HCT116 (cell line): ENCODE measurements around the gene HELZ2. TPM values are rescaled to one million over a fixed set of nuclear protein-coding genes. Genes with fewer than 3 reads are reported as not detected.
A peak's percentile ranks its signal among the peaks of the same experiment; 100 is the strongest.

ENCODE experiments used
- ATAC-seq: fragments of 200-7000 bp; cut with Tn5 transposase; 2 replicates; pipeline ENCODE4 v1.9.1; 2020; ENCODE audit warnings: mild to moderate bottlenecking, moderate library complexity
- BruUV-seq: library from RNA; stranded (reverse); fragments of 400-500 nt; replicated peaks from 2 replicates; lab custom pipeline; 2021; lab: Mats Ljungman, UMichigan
- CTCF ChIA-PET: fragments of 300-600 bp; sonication (Branson Sonifier 250); formaldehyde crosslinking; loops from one replicate; lab custom pipeline; 2021; ENCODE audit warnings: antibody characterized with exemption; lab: Charles Lee
- POLR2A ChIA-PET: fragments of 300-600, 350-600 bp; sonication (Branson Sonifier 250); formaldehyde crosslinking; loops from one replicate; lab custom pipeline; 2021; ENCODE audit warnings: antibody characterized with exemption; lab: Charles Lee
- RAD21 ChIA-PET, 2 experiments: fragments of 300-600 bp; sonication (Branson Sonifier 250); formaldehyde crosslinking; loops; one replicate each; lab custom pipeline; 2023; ENCODE audit warnings: low total read pairs in 2 of 2; ENCODE audit not compliant: uncharacterized antibody in 2 of 2, unreplicated experiment in 2 of 2, low non-redundant PET in 1 of 2; lab: Charles Lee
- DNase-seq: peaks from one replicate; pipeline ENCODE4 v3.0.0-alpha.2; 2010; ENCODE audit warnings: low read depth, low spot score
- H2AFZ ChIP-seq: fragments of 200-600 bp; shearing (Covaris generic), sonication (generic); 2 replicates; pipeline ENCODE4 v1.6.1; 2017; ENCODE audit warnings: low read depth, mixed run types, mixed read lengths, antibody characterized with exemption, low read length; ENCODE audit not compliant: poor library complexity, severe bottlenecking
- H3K27ac ChIP-seq: 2 replicates; pipeline ENCODE4 v1.5.1; 2012; ENCODE audit warnings: low read depth, low read length
- H3K27me3 ChIP-seq: fragments of 200-600 bp; sonication (generic); 2 replicates; pipeline ENCODE4 v1.6.1; 2016; ENCODE audit warnings: mixed run types, low read length, mixed read lengths; ENCODE audit not compliant: insufficient read depth
- H3K36me3 ChIP-seq, 2 experiments: fragments of 200-500 bp in 1 of 2; fragments of 200-600 bp in 1 of 2; sonication (Bioruptor generic) in 1 of 2; sonication (generic) in 1 of 2; 2 replicates each; pipeline versions ENCODE4 v1.5.1 to v1.6.1; 2014 to 2016; ENCODE audit warnings: low read length in 2 of 2, inconsistent platforms in 1 of 2, mixed read lengths in 1 of 2, mixed run types in 1 of 2; ENCODE audit not compliant: insufficient read depth in 2 of 2, control insufficient read depth in 1 of 2
- H3K4me1 ChIP-seq, 2 experiments: fragments of 200-600 bp in 1 of 2; sonication (generic) in 1 of 2; 2 replicates each; pipeline versions ENCODE4 v1.5.1 to v1.6.1; 2012 to 2017; ENCODE audit warnings: low read length in 2 of 2, inconsistent platforms in 1 of 2, mild to moderate bottlenecking in 1 of 2, mixed read lengths in 1 of 2, mixed run types in 1 of 2, moderate library complexity in 1 of 2; ENCODE audit not compliant: insufficient read depth in 2 of 2, control insufficient read depth in 1 of 2
- H3K4me2 ChIP-seq: fragments of 200-600 bp; sonication (generic); 2 replicates; pipeline ENCODE4 v1.6.1; 2017; ENCODE audit warnings: mixed run types, low read length, mixed read lengths
- H3K4me3 ChIP-seq, 2 experiments: fragments of 200-600 bp in 1 of 2; sonication (generic) in 1 of 2; replicated peaks in 1 of 2; 2 replicates each; pipeline ENCODE4 v1.5.1; 2011 to 2016; ENCODE audit warnings: low read length in 2 of 2, control low read depth in 1 of 2, low read depth in 1 of 2, mild to moderate bottlenecking in 1 of 2, mixed read lengths in 1 of 2, mixed run types in 1 of 2
- H3K79me2 ChIP-seq: fragments of 200-600 bp; sonication (generic); 2 replicates; pipeline ENCODE4 v1.6.1; 2017; ENCODE audit warnings: mild to moderate bottlenecking, mixed run types, low read length, moderate library complexity, mixed read lengths; ENCODE audit not compliant: insufficient read depth
- H3K9ac ChIP-seq: fragments of 200-600 bp; sonication (generic); 2 replicates; pipeline ENCODE4 v1.6.1; 2016; ENCODE audit warnings: low read length, mixed read lengths
- H3K9me2 ChIP-seq: fragments of 200-600 bp; sonication (generic), shearing (Covaris generic); 2 replicates; pipeline ENCODE4 v1.6.1; 2017; ENCODE audit warnings: mixed run types, mild to moderate bottlenecking, moderate library complexity; ENCODE audit not compliant: insufficient read depth
- H3K9me3 ChIP-seq, 2 experiments: fragments of 200-500 bp in 1 of 2; fragments of 200-600 bp in 1 of 2; sonication (Bioruptor generic) in 1 of 2; sonication (generic) in 1 of 2; 2 replicates each; pipeline ENCODE4 v1.6.1; 2014 to 2017; ENCODE audit warnings: low read length in 2 of 2, mixed read lengths in 2 of 2, inconsistent platforms in 1 of 2, low read depth in 1 of 2, mild to moderate bottlenecking in 1 of 2, mixed run types in 1 of 2, moderate library complexity in 1 of 2; ENCODE audit not compliant: control insufficient read depth in 1 of 2, insufficient read depth in 1 of 2
- H4K20me1 ChIP-seq: fragments of 200-600 bp; sonication (generic), shearing (Covaris generic); 2 replicates; pipeline ENCODE4 v1.6.1; 2017; ENCODE audit warnings: mixed run types, mild to moderate bottlenecking, moderate library complexity; ENCODE audit not compliant: insufficient read depth
- FOSL1 ChIP-seq: IDR thresholded peaks from 2 replicates; pipeline ENCODE4 v1.6.1; 2012; ENCODE audit warnings: low read depth
- POLR2AphosphoS5 ChIP-seq: IDR thresholded peaks from 2 replicates; pipeline ENCODE4 v1.6.1; 2011; ENCODE audit warnings: mild to moderate bottlenecking, low read depth, low read length, moderate library complexity
- TCF7L2 ChIP-seq: IDR thresholded peaks from 2 replicates; pipeline ENCODE4 v1.7.0; 2011; ENCODE audit warnings: borderline replicate concordance, inconsistent platforms; ENCODE audit not compliant: insufficient read depth, insufficient read length; ENCODE audit errors: extremely low read depth
- intact Hi-C: fragments of 100-400 bp; cut with micrococcal nuclease; formaldehyde crosslinking; loops from 2 replicates; pipeline ENCODE4 v1.10.0; 2022
- total RNA-seq: library from RNA; stranded (reverse); gene quantifications from one replicate; pipeline ENCODE4 v1.2.1, GENCODE V29; 2021; ENCODE audit not compliant: unreplicated experiment

HELZ2 gene
- total RNA-seq, 1 experiment from 2014 or later, result 44.0 TPM

DNA sequence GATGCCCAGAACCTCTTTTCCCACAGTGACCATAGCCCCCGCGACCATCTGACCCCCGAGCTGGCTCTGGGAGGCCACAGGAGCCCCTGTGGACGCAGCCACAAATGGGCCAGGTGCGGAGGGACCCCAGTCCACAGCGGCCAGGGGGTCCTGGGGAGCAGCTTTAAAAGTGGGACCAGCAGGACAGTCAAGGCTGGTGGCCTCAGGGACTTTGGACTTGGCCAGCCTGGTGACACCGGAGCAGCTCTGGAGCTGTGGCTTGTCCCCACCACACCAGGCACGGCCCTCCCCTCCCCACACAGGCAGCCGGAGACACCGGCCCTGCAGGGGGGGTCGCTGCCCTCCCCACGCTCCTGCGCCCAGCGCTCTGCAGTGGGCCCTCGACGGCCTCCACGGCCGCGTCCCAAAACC is 16.6 kb downstream of the HELZ2 start:
- POLR2A ChIA-PET, result no interaction called here
- Histone ChIP-seq H3K4me1 (peaks cover 12 to 20% of the 10 kb centered on the region in 2 experiments), H3K36me3 (no peaks in the 10 kb centered on the region; a peak in 3 of 4 replicates), H3K9me2 (no peaks in the 10 kb centered on the region), H3K9me3 (no peaks in the 10 kb centered on the region), H4K20me1 (no peaks in the 10 kb centered on the region), H3K79me2 (no peaks in the 10 kb centered on the region), H3K27me3 (no peaks in the 10 kb centered on the region), H2AFZ (no peak overlapping the region), H3K4me2 (no peak overlapping the region), H3K27ac (no peak overlapping the region), H3K4me3 (no peak overlapping the region), H3K9ac (no peak overlapping the region)
- BruUV-seq, result no TSS peak
- DNase-seq, result no peak
- intact Hi-C loops, result no loop called here
- CTCF ChIA-PET, result no interaction called here
- TF ChIP-seq TCF7L2, result no peak
- ATAC-seq, result no peak
- RAD21 ChIA-PET, result interaction anchor here in 1 of 2 experiments (0.5 kb wide), 1 partner anchor 139 kb away, joined by 4 read pairs; no protein-coding TSS in a partner anchor

DNA sequence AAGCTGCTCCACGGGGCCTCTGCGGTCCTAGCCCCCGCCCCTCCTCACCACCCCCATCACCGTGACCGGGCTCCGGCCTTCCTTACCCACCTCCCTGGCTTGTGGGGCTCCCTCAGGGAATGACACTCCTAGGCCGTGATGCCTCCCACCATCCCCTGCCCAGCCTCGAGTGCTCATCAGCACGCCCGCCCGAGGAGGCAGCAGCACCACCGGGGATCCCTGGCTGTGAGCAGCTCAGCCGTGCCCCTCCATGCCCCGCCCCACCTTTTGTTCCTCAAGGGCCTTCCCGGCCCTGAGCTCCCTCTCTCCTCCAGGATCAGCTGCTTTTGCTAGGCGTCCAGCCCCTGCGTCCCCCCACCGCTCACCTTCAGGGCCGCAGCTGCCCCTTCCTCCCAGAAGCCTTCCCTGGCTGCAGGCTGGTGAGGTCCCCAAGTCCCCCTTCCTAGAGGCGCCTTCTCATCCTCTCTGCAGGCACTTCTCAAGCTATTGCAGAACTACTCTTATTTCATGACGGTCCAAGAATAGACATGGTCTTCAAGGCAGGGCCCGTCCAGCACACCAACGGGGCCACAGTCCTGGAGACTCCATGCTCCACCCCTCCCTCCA is 17.1 kb downstream of the HELZ2 start:
- DNase-seq, result no peak
- TF ChIP-seq POLR2AphosphoS5 (0 out of 2 replicates have a peak, but pooled peaks have one; percentile 19), FOSL1 (no peak)
- RAD21 ChIA-PET, result interaction anchor here in 1 of 2 experiments (0.5 kb wide), 1 partner anchor 139 kb away, joined by 4 read pairs; no protein-coding TSS in a partner anchor
- H3K27ac ChIP-seq, result no peak overlapping the region
- no peaks in the 10 kb centered on the region for H4K20me1 ChIP-seq
- CTCF ChIA-PET, result no interaction called here
- BruUV-seq, result no TSS peak
- peaks cover 12 to 20% of the 10 kb centered on the region in 2 experiments for H3K4me1 ChIP-seq
- no peak overlapping the region for H2AFZ ChIP-seq
- H3K79me2 ChIP-seq, result no peaks in the 10 kb centered on the region
- POLR2A ChIA-PET, result no interaction called here
- intact Hi-C loops, result no loop called here
- H3K27me3 ChIP-seq, result no peaks in the 10 kb centered on the region
- H3K36me3 ChIP-seq, result no peaks in the 10 kb centered on the region; a peak in 3 of 4 replicates
- no peaks in the 10 kb centered on the region for H3K9me2 ChIP-seq
- no peaks in the 10 kb centered on the region for H3K9me3 ChIP-seq
- no peak overlapping the region for H3K9ac ChIP-seq
- H3K4me3 ChIP-seq, result no peak overlapping the region
- ATAC-seq, result no peak
- no peak overlapping the region for H3K4me2 ChIP-seq
